ENCODE data around the gene ZNF502.

Gene ZNF502

DNA sequence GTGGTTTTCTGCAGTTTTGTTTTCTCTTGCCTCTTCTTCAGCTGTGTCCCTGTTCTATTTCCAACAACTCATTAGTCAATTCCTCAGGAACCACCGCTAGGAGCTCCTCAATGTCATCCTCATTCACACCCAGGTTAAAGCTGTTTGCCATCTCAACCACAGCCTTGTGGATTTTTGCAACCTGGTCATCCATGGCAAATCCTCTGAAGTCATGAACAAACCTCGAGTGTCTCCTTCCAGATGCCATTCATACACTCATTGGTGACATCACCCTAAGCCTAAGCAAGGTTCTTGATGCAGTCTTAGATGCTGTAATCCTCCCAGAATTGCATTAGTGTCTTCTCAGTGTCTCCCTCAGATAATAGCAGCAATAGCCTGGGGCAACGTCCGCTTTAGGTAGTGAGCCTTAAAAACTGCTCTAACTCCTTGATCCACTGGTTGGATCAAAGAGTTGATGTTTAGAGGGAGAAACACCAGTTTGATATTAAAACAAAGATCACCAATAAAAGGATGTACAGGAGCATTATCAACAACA lies 31.5 kb upstream of the ZNF502 start:
- FAIRE-seq = no peak
- TF ChIP-seq, protein P1, sequence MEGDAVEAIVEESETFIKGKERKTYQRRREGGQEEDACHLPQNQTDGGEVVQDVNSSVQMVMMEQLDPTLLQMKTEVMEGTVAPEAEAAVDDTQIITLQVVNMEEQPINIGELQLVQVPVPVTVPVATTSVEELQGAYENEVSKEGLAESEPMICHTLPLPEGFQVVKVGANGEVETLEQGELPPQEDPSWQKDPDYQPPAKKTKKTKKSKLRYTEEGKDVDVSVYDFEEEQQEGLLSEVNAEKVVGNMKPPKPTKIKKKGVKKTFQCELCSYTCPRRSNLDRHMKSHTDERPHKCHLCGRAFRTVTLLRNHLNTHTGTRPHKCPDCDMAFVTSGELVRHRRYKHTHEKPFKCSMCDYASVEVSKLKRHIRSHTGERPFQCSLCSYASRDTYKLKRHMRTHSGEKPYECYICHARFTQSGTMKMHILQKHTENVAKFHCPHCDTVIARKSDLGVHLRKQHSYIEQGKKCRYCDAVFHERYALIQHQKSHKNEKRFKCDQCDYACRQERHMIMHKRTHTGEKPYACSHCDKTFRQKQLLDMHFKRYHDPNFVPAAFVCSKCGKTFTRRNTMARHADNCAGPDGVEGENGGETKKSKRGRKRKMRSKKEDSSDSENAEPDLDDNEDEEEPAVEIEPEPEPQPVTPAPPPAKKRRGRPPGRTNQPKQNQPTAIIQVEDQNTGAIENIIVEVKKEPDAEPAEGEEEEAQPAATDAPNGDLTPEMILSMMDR (IDR thresholded peaks at IDR 0.05; ENCODE audit: insufficient read depth, missing control alignments) = no peak
- DNase-seq (ENCODE audit: insufficient read length, low spot score) = no peak

DNA sequence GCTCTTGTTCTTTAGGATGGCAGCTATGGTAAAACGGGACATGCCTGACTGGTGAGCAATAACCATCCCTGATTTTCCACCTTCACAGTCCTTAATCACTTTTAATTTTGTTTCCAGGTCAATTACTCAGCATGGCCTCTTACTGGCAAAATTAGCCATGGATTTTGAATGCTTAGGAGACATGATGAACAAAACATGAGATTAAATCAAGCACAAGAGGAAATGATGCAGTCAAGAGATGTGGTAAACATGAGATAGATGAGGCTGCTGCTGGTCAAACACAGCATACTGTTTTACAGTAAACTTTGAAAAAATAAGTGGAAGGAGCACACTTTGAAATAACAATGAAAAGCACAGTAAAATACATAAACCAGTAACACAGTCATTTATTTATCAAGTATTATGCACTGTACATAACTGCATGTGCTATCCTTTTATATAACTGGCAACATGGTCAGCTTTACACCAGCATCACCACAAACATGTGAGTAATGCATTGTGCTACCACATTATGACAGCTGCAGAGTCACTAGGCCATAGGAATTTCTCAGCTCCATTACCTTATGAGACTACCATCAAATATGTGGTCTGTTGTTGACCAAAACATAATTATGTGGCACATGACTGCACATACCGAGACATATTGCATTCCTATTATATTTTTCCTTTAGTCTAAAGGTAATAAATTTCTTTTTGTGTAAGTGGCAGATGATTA lies 30.1 kb upstream of the ZNF502 start:
- FAIRE-seq (no peak), DNase-seq (ENCODE audit: insufficient read length, low spot score) (no peak)

DNA sequence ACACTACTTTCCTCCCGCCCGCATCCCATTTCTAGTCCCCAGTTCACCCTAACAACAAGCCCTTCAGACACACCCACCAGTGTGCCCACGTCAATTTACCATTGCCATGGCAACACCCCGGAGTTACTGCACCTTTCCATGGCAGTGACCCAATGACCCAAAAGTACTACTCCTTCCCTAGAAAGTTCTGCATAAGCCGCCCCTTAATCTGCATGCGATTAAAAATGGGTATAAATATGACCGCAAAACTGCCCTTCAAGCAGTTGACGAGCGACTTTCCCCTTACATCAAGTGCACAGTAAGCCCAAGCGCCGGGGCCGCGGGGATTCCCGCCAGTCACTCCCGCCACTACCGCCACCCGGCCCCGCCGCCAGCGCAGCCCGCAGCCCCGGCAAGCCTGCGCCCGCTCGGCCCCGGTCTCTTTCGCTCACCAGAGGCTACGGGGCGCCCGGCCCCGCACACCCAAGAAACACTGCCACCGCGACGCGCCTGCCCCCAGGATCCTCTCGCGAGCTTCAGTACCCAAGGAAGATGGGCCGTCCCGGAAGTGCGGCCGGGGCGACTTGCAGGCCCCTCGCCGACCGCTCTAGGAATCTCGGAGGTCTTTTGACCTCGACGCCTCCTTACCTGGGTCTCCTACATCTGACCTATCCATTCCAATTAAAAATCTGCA lies 27.2 kb upstream of the ZNF502 start:
- FAIRE-seq = no peak
- TF ChIP-seq, protein P1 (IDR thresholded peaks at IDR 0.05; ENCODE audit: insufficient read depth, missing control alignments) = no peak
- peak; percentile 63 for DNase-seq (ENCODE audit: insufficient read length, low spot score)

More for the DNA sequence above, 30.1 kb upstream of the ZNF502 start:
- TF ChIP-seq, protein P1 (IDR thresholded peaks at IDR 0.05; ENCODE audit: insufficient read depth, missing control alignments) = no peak

DNA sequence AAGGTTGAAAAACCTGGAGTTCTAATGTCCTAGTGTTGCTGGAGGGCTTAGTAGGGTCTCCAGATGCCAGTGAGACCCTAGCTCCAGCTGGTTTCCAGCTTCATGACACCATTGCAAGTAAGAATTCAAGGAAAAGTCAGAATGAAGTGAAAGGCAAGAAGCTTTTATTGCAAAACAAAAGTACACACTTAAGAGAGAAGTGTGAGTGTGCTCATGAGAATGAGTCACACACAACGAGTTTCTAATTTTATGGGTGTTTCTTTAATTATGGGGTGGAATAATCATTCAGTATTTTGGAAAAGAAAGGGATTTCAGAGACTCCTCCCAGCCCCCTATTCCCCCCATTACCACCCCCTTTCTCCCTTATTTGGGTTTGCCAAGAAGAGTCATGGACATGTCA lies 24.6 kb upstream of the ZNF502 start:
- no peak for FAIRE-seq
- TF ChIP-seq, protein P1 (IDR thresholded peaks at IDR 0.05; ENCODE audit: insufficient read depth, missing control alignments) = no peak
- DNase-seq (ENCODE audit: insufficient read length, low spot score) = no peak

DNA sequence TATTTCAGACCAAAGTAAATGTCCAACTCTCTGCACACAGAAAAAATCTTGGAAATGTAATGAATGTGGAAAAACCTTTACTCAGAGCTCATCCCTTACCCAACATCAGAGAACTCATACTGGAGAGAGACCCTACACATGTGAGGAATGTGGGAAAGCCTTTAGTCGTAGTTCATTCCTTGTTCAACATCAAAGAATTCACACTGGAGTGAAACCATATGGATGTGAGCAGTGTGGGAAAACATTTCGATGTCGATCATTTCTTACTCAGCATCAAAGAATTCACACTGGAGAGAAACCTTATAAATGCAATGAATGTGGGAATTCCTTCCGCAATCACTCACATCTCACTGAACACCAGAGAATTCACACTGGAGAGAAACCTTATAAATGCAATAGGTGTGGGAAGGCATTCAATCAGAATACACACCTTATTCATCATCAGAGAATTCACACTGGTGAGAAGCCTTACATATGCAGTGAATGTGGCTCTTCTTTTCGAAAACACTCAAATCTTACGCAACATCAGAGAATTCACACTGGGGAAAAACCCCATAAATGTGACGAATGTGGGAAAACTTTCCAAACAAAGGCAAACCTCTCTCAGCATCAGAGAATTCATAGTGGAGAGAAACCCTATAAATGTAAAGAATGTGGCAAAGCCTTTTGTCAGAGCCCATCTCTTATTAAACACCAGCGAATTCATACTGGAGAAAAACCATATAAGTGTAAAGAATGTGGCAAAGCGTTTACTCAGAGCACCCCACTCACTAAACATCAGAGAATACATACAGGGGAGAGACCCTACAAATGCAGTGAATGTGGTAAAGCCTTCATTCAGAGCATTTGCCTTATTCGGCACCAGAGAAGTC lies 9.0 kb downstream of the ZNF502 start:
- no peak for DNase-seq (ENCODE audit: insufficient read length, low spot score)
- TF ChIP-seq, protein P1 (IDR thresholded peaks at IDR 0.05; ENCODE audit: insufficient read depth, missing control alignments) = no peak
- FAIRE-seq = no peak

DNA sequence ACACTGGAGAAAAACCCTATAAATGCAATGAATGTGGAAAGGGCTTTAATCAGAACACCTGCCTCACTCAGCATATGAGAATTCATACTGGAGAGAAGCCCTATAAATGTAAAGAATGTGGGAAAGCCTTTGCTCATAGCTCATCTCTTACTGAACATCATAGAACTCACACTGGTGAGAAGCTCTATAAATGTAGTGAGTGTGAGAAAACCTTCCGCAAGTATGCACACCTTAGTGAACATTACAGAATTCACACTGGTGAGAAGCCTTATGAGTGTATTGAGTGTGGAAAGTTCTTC lies 9.6 kb downstream of the ZNF502 start:
- no peak for FAIRE-seq
- TF ChIP-seq, protein P1 (IDR thresholded peaks at IDR 0.05; ENCODE audit: insufficient read depth, missing control alignments) = no peak

More for the DNA sequence above, 9.6 kb downstream of the ZNF502 start:
- no peak for DNase-seq (ENCODE audit: insufficient read length, low spot score)

Measured in D721Med (cell line).